ENCODE data around the gene TLX1.

TLX1 gene

DNA sequence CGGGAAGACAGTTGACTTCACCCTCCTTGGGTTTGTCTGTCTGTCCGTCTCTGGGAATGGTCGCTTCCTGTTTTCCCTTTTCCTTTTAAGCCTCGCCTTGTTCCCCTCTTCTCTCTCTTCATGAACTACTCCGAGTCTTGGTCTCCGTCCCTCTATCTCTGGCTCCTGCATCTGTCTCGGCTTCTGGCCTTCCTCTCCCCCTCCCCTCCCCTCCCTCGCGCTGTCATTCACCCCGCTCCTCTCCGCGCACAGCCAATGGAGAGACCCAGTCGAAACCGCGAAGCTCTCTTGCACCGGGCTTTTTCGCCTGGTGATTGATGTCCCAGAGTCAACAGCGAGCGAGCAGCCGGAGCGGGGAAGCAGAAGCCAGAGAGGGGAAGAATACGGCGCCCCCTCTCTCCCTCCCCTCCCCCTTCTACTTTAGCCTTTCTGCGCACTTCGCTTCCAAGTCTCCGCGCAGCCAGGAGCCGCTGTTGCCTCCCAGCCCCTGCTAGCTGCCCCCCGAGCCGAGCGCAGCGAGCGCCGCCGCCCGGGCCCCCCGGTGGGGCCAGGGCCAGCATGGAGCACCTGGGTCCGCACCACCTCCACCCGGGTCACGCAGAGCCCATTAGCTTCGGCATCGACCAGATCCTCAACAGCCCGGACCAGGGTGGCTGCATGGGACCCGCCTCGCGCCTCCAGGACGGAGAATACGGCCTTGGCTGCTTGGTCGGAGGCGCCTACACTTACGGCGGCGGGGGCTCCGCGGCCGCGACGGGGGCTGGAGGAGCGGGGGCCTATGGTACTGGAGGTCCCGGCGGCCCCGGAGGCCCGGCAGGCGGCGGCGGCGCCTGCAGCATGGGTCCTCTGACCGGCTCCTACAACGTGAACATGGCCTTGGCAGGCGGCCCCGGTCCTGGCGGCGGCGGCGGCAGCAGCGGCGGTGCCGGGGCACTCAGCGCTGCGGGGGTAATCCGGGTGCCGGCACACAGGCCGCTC lies at the start of gene TLX1:
TSS of gene TLX1 (plus strand) at position 317 of the 978 bp plus-strand sequence. CDS start at position 559, 242 bp downstream.
- no peak for DNase-seq

DNA sequence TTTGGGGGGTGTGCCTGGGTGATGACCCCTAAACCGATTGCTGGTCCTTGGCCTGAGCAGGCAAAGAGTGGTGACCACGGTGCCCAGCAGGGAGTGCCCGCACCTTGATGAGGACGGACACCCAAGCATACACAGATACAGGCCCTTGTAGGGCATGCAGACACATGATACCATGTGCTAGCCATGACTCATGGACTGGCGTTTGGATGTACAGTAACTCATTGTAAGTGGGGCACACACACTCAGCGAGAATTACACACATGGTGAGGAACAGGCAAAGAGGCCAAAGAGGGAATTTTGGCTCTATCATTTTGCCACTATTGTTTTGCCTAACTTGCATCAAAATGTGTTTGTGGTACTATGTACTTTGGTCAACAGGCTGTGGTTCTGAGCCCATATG lies 45.3 kb upstream of the TLX1 start:
- no peak for DNase-seq

DNA sequence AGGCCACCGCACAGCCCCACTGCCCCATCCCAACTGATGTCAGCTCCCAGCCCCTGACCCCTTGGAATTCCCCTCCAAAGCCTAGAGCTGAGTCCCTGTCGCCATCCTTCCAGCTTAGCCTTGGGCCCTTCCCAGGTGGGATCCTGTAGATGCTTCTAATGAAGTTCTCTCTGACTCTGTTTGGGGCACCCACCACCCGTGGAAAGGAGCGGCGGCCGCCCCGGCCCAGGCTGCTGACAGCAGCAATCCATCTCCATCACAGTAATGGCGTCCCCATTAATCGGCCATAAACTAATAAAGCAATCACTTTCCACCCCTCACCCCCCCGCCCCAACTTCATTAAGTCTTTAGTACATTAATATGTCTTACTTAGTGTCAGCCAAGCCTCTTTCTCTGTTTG lies 43.7 kb upstream of the TLX1 start:
- DNase-seq: no peak

- no peak for DNase-seq
Observed at GRCh38 chr10:101087965-101088364, 43.1 kb upstream of the TLX1 start.

DNA sequence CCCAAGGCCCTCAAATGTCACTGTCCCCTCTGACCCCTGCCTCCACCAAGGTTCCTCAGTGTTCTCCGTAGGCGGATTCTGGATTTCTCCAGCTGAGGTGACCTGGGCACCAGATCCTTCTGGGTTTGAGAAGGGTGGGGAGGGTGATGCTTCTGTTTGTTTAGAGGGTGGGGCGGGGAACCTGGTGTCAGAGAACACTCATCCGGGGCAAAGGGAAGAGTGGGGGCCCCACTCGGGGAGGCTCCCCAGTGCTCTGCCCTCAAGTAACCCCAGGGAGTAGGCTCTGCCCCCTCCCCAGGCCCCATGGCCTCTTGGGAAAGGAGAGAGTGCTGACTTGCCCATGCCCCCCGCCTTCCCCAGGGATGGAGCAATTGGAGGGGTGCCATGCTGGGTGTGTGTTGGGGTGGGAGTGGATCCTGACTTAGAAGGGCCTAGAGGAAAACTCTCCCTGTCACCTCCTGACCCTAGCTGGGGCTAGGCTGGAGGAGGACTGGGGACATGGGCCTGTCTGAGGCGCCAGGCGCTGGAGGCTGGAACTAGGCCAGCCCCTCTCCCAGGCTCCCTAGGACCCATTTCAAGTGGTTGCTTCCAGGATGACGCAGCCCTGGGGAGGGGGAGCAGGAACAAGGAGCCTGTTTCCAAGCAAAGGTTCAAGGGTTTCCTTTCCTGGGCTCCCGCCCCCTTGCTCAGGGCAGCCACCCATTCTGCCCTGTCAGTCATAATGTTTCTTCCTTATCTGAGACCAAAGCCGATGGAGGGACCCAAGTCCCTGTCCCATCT lies 41.4 kb upstream of the TLX1 start:
- DNase-seq: no peak

DNA sequence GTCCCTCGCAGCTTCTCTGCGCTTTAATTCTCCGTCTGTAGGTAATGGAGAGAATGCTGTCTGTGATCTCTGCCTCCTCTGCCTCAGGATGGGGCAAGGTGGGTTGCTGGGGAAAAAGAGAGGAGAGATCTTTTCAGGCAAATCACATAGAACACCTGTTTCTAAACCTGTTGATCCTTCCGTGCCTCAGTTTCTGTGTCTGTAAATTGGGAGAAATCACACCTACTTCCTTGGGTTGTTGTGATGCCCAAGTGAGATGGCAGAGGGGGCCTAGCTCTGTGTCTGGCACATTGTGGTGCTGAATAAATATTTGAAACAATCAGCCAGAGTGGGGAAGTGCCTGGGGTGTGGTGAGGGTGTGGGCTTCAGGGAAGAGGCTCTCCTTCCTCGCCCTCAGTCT lies 40.5 kb upstream of the TLX1 start:
- no peak for DNase-seq

DNA sequence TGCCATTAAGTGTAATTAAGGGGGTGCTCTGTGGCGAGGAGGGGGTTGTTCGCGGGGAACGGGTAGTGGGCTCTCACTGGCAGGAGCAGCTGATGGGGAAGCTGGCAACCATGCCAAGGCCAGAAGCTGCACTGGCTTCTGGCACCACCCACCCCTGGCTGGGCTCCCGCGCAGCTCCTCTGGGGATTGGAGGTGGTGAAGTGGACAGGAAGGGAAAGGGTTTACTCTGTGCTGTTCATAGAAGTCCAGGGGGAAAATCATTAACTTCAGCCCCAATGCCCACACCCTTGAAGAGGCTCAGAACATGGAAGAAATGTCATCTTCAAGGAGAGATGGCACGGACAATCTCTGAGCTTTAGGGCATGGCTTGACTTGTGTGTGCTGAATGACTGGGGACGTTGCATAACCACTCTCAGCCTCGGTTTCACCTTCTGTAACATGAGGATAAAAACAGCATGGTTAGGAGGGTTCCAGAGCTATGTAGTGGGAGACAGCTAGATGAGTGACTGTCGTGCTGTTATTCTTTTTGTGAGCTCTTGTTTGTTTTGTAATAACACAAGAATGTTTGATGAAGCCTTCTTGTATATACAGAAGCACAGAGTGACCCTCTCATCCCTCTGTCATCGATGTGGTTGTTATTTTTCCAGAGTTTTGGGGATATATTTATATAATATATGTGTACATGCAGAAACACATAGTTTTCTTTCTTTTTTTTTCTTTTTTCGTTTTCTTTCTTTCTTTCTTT lies 39.4 kb upstream of the TLX1 start:
- DNase-seq: no peak

DNA sequence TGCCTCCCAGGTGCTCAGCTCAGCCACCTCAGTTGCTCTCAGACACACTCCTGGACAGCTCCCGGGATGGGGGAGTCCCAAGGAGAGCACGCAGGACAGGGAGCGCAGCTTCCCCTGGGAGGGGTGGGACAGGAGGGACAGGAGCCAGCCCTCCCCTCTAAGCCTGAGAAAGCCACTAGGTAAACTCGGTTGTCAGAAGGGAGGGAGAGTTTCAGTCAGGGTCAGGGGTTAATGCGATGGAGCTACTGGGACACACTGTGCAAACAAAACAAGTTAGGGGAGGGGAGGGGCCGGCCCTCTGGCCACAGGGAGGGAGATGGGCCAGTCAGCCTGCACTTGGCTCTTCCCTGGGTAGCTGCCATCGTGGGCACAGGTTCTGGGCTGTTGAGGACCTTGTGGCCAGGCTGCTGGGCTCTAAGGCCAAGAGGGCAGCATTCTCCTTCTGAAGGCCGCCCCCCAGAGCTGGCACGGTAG lies 38.2 kb upstream of the TLX1 start:
- no peak for DNase-seq

- no peak for DNase-seq
Observed at GRCh38 chr10:101094121-101094879, 36.8 kb upstream of the TLX1 start.

DNA sequence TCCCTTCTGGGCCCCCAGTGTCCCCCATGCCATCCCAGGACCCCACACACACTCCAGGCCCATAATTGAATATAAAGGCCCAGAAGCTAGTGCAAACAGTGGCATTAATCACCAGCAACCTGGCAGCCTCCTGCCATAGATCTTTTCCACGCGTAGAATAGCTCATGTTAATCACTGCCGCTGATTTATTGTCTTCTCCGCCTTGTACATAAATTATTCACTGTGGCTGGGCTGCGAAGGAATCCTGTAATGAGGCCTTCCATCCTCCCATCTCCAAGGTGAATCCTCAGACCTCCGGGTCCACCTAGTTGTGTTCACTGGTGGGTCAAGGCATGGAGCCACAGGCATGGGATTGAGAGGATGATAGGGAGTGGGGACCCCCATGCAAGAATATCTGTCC lies 36.1 kb upstream of the TLX1 start:
- DNase-seq: no peak

DNA sequence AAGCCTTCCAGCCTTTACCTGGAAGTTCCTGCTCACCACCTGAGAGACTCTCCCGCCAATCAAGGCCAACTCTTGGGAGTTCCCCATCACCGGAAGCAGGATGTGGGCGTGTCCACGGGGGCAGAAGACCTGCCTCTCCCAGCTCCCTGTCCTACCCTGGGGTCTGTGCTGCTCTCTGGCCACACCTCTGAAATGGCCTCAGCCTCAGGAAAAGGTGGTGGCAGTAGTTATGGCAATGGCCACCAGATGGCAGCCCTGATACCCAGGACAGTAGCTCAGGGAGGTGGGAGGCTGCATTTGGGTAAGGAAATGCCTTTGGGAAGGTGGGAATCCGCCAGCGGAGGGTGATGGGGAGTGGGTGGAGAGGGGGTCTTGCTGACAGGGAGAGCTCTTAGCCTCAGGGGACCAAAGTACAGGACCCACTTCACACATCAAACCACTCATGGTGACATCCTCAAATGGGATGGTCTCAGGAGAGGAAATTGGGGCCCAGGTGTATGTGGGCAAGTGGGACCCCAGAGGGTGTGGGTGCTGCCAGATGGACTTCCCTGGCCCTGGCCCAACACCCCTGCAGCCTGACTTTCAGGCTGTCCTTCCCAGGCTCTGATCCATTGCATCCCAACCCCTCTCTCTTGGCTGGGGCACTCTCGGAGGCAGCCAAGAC lies 35.4 kb upstream of the TLX1 start:
- peak; percentile 75 for DNase-seq

- no peak for DNase-seq
Observed at GRCh38 chr10:101096378-101096777, 34.7 kb upstream of the TLX1 start.

DNA sequence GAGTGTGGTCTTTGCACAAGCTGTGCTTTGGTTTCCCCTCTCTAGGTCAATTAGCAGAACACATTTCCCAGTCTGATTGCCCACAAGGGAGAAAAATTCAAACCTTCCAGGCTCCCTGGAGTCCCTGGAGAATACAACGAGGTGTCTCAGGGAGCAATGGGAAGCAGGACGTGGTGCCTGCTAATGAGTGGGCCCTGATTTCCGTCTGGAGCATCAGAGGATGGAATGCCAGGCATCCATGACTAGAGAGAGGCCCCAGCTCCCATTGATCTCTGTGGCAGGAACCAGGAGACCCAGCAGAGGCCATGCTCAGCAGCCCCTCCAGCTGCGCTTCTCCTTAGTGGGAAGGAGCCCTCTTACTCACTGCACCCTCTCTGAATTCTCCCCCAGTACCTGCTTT lies 33.2 kb upstream of the TLX1 start:
- DNase-seq: no peak

DNA sequence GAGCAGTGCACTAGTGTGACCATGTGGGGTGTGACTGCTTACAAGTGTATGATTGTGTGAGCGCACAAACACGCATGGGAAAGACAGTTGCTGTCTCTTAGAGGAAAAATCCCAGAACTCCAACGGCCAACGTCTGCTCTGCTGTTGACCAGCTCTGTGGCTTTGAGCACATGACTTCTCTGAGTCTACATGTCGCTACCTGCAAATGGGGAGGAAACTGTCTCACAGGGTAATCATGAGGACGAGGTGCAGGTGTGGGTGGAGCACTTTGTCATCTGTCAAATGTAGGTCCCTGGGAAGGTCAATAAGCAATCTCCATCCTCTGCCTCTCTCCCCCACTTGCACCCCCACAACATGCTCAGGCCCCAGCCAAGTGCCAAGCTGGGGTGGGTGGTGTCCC lies 31.2 kb upstream of the TLX1 start:
- DNase-seq: no peak

GRCh38 chr10:101101372-101101881 lies 29.7 kb upstream of the TLX1 start:
- DNase-seq: no peak

- no peak for DNase-seq
Observed at GRCh38 chr10:101103430-101103829, 27.7 kb upstream of the TLX1 start.

GRCh38 chr10:101106351-101106750 lies 24.7 kb upstream of the TLX1 start:
- DNase-seq: no peak

DNA sequence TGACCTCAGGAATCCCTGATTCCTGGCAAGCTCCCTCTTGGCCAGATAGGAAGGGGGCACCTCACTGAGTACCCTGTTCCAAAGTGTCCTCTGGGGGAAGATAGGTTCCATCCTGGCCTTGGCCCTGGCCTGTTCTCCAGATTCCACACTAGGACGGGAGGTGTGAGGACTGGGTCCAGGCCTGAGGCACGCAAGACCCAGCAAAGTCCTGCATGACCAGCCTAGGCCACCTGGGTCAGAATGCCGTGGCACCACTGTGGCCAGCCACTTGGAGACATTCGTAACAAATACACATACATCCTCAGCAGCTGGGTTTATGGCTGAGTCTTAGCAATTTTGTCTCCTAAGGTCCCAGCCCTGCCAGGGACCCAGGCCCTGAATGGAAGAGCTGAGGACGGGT lies 23.3 kb upstream of the TLX1 start:
- DNase-seq: no peak

- DNase-seq: no peak
Observed at GRCh38 chr10:101110856-101111523, 20.1 kb upstream of the TLX1 start.

DNA sequence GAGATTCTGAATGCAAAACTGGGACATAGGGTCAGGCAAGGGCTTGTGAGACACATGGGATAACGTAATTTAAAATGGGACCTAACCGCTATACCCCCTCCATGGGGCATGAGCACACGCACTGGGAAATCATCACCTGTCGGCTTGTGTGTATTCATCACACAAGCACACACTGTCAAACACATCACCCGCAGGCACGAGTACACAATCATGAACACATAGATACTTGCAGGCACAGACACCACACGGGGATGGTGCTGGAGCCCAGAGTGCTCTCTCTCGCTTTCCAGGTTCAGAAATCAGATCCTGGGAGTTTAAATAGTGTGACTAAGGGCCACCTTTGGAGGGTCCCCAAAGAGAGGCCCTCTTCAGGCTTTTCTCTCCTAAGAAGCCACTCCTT lies 19.6 kb upstream of the TLX1 start:
- no peak for DNase-seq

Measured in stimulated activated CD4-positive, alpha-beta T cell treated with anti-CD3 and anti-CD28 coated beads, Interleukin-1b, Interleukin-23, amount 100 ng/mL, for 48 hours (primary cell).